Activated CD8-positive, alpha-beta T cell treated with anti-CD3 and anti-CD28 coated beads for 36 hours (primary cell): Measurements from ENCODE around the gene SLC35D2. TPM values are rescaled to one million over a fixed set of nuclear protein-coding genes. Genes with fewer than 3 reads are reported as not detected.

ENCODE experiments used
- ATAC-seq: fragments of 200-7000 bp; cut with Tn5 transposase; one replicate; pipeline ENCODE4 v1.10.0; 2021; ENCODE audit warnings: mild to moderate bottlenecking, moderate library complexity
- CTCF ChIA-PET: fragments of 350-600 bp; sonication (Branson Sonifier 250); formaldehyde crosslinking; loops from one replicate; lab custom pipeline; 2021; ENCODE audit warnings: antibody characterized with exemption; lab: Charles Lee
- POLR2A ChIA-PET: fragments of 350-600 bp; sonication (Branson Sonifier 250); formaldehyde crosslinking; loops from one replicate; lab custom pipeline; 2021; ENCODE audit warnings: antibody characterized with exemption; lab: Charles Lee
- DNase-seq: peaks from one replicate; pipeline ENCODE4 v3.0.0-alpha.2; 2020
- H3K27ac Mint-ChIP-seq: one replicate; pipeline ENCODE4 v1.8.0; 2021; ENCODE audit warnings: mild to moderate bottlenecking, mixed read lengths
- H3K27me3 Mint-ChIP-seq: one replicate; pipeline ENCODE4 v1.8.0; 2021; ENCODE audit warnings: mixed read lengths
- H3K36me3 Mint-ChIP-seq: one replicate; pipeline ENCODE4 v1.8.0; 2021; ENCODE audit warnings: low read depth, mixed read lengths
- H3K4me1 Mint-ChIP-seq: one replicate; pipeline ENCODE4 v1.8.0; 2021; ENCODE audit warnings: low read depth, mixed read lengths
- H3K4me3 Mint-ChIP-seq: one replicate; pipeline ENCODE4 v1.8.0; 2021; ENCODE audit warnings: mild to moderate bottlenecking, moderate library complexity, mixed read lengths
- H3K9me3 Mint-ChIP-seq: one replicate; pipeline ENCODE4 v1.8.0; 2021; ENCODE audit warnings: mixed read lengths
- intact Hi-C: fragments of 100-400 bp; cut with micrococcal nuclease; formaldehyde crosslinking; loops from one replicate; pipeline ENCODE4 v1.10.0; 2022
- total RNA-seq, 2 experiments: library from RNA; stranded (reverse); gene quantifications; one replicate each; pipeline ENCODE4 v1.2.3, GENCODE V29; 2021
- TF ChIP-seq, protein P1 (sequence below): fragments of 200-600 bp; IDR thresholded peaks from one replicate; pipeline ENCODE4 v1.8.0; 2022; ENCODE audit warnings: antibody characterized with exemption, mild to moderate bottlenecking

Gene SLC35D2
- total RNA-seq, 2 experiments from 2014 or later = 2.2 to 2.6 TPM

DNA sequence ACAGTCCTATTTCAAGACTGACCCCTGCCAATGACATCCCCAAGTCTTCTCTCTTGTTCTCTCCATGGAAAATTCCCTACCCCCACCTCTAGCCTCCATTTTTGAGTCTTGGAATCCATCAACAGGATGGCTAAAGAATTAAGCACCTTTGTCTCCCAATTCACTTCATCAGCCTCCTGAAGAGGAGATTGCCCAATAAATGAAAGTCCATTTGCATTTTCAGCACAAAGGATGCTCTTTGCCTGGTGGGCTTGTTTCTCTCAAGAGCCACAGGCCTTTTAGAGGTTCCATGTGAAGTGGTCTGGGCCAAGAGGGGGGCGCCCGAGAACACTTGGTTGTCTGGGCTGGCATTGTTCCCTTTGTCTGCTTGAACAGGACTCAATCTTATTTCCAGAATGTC is 94.1 kb downstream of the SLC35D2 start:
- TF ChIP-seq, protein P1, sequence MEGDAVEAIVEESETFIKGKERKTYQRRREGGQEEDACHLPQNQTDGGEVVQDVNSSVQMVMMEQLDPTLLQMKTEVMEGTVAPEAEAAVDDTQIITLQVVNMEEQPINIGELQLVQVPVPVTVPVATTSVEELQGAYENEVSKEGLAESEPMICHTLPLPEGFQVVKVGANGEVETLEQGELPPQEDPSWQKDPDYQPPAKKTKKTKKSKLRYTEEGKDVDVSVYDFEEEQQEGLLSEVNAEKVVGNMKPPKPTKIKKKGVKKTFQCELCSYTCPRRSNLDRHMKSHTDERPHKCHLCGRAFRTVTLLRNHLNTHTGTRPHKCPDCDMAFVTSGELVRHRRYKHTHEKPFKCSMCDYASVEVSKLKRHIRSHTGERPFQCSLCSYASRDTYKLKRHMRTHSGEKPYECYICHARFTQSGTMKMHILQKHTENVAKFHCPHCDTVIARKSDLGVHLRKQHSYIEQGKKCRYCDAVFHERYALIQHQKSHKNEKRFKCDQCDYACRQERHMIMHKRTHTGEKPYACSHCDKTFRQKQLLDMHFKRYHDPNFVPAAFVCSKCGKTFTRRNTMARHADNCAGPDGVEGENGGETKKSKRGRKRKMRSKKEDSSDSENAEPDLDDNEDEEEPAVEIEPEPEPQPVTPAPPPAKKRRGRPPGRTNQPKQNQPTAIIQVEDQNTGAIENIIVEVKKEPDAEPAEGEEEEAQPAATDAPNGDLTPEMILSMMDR = no peak
- H3K27me3 Mint-ChIP-seq = no peaks in the 10 kb centered on the region
- intact Hi-C loops = no loop called here
- no peak overlapping the region for H3K4me3 Mint-ChIP-seq
- H3K36me3 Mint-ChIP-seq = no peaks in the 10 kb centered on the region
- DNase-seq = no peak
- no peaks in the 10 kb centered on the region for H3K4me1 Mint-ChIP-seq
- no peak overlapping the region for H3K27ac Mint-ChIP-seq
- ChIA-PET POLR2A (no interaction called here), CTCF (no interaction called here)
- ATAC-seq = no peak
- no peaks in the 10 kb centered on the region for H3K9me3 Mint-ChIP-seq

DNA sequence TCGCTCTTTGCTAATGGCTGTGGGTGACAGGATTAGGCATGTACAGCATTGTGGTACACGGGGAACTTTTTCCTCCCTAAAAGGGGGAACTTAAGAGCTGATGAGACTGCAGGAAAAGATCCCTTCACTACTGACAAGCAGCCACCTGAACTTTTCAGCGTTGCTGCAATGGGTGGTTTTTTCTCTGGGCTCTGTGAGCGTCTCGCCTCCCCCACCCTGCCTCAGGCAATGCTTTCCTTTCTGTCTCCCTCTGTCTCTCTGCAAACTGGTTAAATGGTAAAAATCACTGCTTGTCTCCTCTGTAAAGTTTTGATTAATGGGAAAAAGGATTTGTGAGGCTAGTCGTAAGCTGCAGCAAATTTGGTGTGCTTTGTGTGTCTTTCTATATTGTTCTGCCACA is 101.9 kb downstream of the SLC35D2 start:
- Mint-ChIP-seq H3K4me3 (no peak overlapping the region), H3K27ac (no peak overlapping the region), H3K9me3 (peaks cover 5% of the 10 kb centered on the region), H3K36me3 (no peaks in the 10 kb centered on the region), H3K4me1 (no peaks in the 10 kb centered on the region), H3K27me3 (no peaks in the 10 kb centered on the region)
- intact Hi-C loops = no loop called here
- ATAC-seq (no peak), DNase-seq (no peak)
- ChIA-PET POLR2A (no interaction called here), CTCF (interaction anchor here (1.3 kb wide), 1 partner anchor 36 kb away, joined by 3 read pairs; no protein-coding TSS in a partner anchor)
- TF ChIP-seq, protein P1 = no peak

DNA sequence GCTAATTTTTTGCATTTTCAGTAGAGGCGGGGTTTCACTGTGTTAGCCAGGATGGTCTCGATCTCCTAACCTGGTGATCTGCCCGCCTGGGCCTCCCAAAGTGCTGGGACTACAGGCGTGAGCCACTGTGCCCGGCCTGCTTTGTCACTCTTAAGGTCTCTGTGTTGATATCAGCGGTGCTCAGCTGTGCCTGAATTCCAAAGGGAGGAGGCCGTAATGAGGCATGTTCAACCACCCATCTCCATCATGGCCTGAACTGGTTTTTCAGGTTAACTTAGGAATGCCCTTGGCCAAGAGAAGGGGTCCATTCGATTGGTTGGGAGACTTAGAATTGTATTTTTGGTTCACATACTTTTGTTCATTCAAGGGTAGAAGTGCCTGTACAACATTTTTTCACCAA is 103.6 kb downstream of the SLC35D2 start:
- TF ChIP-seq, protein P1 = no peak
- Mint-ChIP-seq H3K9me3 (peaks cover 15% of the 10 kb centered on the region), H3K27me3 (no peaks in the 10 kb centered on the region), H3K27ac (no peak overlapping the region), H3K4me3 (no peak overlapping the region), H3K4me1 (no peaks in the 10 kb centered on the region), H3K36me3 (peaks cover 2% of the 10 kb centered on the region)
- ChIA-PET CTCF (no interaction called here), POLR2A (no interaction called here)
- ATAC-seq (no peak), DNase-seq (no peak)
- intact Hi-C loops = no loop called here

DNA sequence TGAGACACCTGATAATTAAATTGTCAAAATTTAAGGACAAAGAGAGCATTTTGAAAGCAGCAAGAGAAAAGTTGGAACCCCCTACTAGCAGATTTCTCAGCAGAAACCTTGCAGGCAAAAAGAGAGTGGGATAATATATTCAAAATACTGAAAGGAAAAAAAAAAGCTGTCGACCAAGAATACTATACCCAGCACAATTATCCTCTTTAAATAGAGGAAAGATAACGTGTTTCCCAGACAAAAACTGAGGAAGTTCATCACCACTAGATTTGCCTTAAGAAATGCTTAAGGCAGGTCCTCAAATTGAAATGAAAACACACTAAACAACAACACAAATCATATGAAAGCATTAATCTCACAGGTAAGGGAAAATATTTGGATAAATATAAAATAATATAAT is 108.6 kb downstream of the SLC35D2 start:
- ATAC-seq (no peak), DNase-seq (no peak)
- peaks cover 5% of the 10 kb centered on the region for H3K36me3 Mint-ChIP-seq
- H3K9me3 Mint-ChIP-seq = peaks cover 28% of the 10 kb centered on the region
- no peak overlapping the region for H3K4me3 Mint-ChIP-seq
- H3K4me1 Mint-ChIP-seq = no peaks in the 10 kb centered on the region
- intact Hi-C loops = no loop called here
- POLR2A ChIA-PET = no interaction called here
- TF ChIP-seq, protein P1 = no peak
- CTCF ChIA-PET = no interaction called here
- H3K27me3 Mint-ChIP-seq = no peaks in the 10 kb centered on the region
- H3K27ac Mint-ChIP-seq = no peak overlapping the region

Other genes starting within 250 kb of the SLC35D2 start
- not detected for gene HSD17B3, start 81.5 kb downstream of the SLC35D2 start, total RNA-seq
- 10 to 100 TPM; 29.3 to 30.1 TPM for gene ZNF367, start 34.7 kb upstream of the SLC35D2 start, total RNA-seq
- gene HABP4, start 66.5 kb upstream of the SLC35D2 start, total RNA-seq = 1 to 10 TPM; 7.0 to 8.3 TPM
- gene CDC14B, start 236.1 kb upstream of the SLC35D2 start, total RNA-seq = under 1 TPM; 0.27 to 0.54 TPM